ENCODE results near the gene NPDC1.
"Not testable (repeated sequence)": the region's sequence is repeated elsewhere in the genome, so short reads cannot be mapped to it uniquely, and the experiment has no call there.

NPDC1 gene

DNA sequence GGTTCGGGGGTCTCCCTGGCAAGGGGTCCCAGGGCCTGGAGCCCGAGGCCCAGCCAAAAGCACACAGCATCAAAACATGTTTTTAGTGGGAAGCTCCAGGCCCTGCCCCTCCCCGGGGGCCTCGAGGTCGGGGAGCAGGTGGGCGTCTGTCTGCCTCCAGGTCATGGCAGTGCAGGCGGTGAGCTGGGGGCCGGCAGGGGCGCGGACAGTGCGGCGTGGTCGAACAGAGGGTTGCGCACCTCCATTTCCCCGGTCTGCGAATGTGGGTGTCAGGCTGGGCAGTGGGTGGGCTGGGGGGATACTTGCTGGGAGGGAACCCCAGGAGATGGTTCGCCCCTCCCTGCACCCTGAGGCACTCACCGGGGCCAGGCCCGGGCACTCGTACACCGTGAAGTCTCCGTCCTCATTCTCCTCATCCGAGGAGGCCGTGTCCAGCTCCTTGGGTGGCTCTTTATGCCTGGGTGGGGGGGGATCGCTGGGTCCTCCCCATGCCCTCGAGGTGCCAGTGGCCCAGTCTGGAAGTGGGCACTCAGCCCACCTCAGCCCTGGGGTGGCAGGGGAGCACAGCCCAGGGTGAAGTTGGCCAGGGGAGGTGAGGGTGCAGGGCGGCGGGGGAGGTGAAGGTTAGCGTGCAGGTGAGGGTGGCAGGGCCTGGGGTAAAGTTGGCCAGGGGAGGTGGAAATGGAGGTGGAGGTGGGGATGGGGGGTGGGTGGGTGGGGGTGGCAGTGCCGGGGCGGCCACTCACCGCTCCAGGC, 6.2 kb downstream of the NPDC1 start:
- DNase-seq (ENCODE audit: low spot score) = no peak

- no peak for DNase-seq (ENCODE audit: low spot score)
Observed at GRCh38 chr9:137038916-137039315, 7.1 kb downstream of the NPDC1 start.

- DNase-seq (ENCODE audit: low spot score) = no peak
Observed at GRCh38 chr9:137037483-137037882, 8.5 kb downstream of the NPDC1 start.

- no peak for DNase-seq (ENCODE audit: low spot score)
Observed at GRCh38 chr9:137037035-137037434, 8.9 kb downstream of the NPDC1 start.

GRCh38 chr9:137035937-137036336, 10.0 kb downstream of the NPDC1 start:
- no peak for DNase-seq (ENCODE audit: low spot score)

DNA sequence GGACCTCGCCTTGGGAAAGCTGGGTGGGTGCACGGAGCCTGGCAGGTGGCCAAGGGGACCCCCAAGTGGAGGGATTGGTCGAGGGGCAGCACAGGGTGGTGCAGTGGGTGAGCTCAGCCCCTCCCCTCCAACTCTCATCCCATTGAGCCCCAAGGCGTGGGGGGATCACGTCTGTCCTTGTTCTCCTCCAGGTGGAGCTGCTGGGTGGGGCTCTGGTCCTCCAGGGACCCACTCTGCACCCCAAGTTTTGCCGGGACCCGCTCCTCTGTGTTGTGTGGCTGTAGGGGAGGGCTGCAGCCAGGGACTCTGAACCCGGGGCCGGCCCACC, 10.5 kb downstream of the NPDC1 start:
- DNase-seq (ENCODE audit: low spot score) = no peak

DNA sequence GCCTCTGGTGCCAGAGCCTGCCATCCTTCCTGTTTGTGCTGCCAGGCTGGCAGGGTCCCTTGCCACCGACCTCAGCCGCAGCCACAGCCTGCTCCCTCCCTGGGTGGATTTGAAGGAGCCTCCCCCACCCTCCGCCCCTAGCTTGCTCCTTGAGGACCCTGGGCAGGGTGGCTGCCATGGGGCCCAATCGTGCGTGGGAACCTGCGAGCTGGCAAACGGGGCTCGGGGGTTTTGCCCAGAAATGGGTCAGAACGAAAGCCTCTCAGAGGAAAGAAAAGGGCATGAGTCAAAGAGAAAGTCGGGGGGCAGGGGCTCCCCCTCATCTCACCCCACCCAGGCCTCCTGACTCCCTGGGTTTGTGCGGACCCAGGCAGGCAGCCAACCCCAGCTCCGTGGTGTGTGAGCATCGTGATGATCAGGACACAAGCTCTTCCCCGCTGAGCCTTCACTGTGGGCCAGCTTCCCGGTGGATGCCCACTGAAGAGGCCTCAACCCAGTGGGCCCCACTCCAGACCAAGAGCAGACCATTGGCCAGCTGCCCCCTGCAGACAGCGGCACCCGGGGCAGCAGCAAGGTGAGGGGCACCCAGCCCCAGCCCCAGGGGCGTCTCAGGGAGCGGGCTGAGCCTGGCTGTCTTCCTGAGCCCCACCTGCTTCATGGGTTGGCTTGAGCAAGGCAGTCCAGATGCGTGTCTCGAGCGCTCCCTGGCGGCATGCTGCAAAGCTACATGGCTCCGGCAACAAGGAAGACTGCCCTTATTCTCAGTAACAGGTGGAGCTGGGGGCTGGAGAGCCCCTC, 11.1 kb downstream of the NPDC1 start:
- peak; percentile 94 for DNase-seq (ENCODE audit: low spot score)

GRCh38 chr9:137034039-137034708, 11.8 kb downstream of the NPDC1 start:
- DNase-seq (ENCODE audit: low spot score) = no peak

DNA sequence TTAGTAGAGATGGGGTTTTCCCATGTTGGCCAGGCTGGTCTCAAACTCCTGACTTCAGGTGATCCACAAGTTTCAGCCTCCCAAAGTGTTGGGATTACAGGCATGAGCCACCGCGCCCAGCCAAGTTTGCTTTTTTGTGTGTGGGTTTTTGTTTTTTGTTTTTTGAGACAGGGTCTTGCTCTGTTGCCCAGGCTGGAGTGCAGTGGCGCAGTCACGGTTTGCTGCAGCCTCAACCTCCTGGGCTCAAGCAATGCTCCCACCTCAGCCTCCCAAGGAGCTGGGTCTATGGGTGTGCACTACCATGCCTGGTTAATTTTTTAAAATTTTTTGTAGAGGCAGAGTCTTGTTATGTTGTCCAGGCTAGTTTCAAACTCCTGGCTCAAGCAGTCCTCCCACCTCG, 12.5 kb downstream of the NPDC1 start:
- DNase-seq (ENCODE audit: low spot score) = not testable (repeated sequence)

DNA sequence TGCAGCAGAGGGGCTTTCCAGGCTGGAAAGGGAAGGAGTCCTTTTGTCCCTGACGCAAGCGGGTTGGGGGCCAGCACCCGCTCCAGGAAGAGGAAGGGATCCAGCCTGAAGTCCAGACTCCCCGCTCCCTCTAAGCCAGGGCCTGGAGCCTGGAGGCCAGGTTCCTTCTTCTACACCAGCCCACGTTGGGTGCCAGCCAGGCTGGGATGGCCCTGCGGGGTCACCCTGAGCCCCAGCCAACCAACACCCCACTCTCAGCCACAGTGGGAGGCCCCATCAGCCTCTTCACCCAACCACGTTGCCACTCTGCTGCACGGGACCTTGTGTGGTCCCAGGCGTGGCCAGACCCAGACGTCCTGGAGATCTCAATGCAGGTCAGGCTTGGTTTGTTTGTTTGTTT, 13.1 kb downstream of the NPDC1 start:
- DNase-seq (ENCODE audit: low spot score) = no peak

DNA sequence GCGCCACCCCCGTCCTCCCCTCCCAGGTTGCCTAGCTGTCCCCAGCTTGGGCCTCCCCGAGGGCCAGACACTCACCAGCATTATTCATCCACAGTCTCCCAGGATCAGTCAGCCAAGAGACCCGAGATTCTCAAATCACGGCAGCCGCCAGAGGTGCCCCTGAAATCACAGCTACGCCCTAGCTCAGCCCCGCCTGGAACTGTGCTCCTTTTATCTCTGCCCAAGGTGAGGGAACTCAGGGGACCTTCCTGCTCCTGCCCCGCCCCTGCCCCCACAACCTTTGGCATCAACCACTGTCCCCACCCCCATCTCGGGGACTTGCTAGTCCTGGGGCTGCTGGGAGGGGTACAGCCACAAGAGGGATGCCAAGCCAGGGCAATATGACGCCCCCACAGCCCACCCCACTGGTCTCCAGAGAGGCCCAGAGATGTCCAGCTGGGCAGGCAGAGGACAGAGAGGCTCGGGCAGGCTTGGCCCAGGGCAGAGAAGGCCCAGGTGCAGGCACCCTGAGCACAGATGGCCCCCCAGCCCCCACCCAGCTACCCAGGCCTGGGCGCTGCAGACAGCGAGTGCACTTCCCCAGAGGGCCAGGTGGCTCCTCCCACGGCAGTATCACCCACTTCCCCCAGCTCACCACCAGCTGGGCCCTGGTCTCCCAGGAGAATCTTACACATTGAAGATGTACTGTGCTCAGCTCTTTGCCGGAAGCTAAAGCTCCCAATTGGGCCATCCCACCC, 13.9 kb downstream of the NPDC1 start, which contains the start of gene FUT7:
TSS of gene FUT7 (minus strand) at position 185 of the 737 bp plus-strand sequence. CDS start at position 88, 97 bp downstream.
- no peak for DNase-seq (ENCODE audit: low spot score)

DNA sequence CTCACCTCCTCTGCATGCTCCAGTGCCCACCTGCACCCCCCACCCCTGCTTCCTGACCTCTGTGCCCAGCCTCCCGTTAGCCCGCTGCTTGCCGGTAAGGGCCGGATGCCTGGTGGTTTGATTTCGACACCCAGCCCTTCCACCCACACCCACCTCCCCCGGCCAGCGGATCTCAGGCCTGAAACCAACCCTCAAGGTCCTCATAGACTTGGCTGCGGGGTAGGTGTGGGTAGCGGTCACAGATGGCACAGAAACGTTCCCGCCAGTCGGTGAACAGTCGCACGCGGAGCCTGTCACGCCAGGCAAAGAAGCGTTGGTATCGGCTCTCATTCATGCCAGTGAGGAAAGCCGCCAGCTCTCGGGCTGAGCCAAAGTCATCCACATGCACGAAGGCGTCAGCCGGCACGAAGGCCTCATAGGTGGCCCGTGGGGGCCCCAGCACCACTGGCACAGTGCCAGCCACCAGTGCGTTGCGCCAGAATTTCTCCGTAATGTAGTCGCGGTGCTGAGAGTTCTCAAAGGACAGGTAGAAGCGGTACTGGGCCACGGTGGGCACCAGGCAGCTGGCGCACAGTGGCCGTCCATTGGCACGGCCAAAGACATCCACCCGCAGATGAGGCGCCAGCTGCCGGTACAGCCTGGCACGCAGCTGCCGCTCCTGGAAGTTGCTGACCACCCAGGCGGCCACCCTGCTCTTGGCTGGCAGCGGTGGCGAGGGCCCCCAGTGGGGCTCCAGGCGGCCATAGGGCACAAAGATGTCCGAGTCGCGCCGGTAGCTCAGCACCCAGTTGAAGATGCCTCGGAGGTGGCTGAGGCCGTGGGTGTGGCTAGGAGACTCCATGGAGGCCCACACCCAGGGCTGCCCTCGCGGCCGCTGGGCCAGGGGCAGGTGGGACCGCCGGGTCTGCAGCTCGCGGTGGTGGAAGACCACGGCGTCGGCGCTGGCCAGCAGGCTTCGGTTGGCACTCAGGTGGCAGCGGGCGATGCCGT, 15.1 kb downstream of the NPDC1 start:
- DNase-seq (ENCODE audit: low spot score) = peak; percentile 52

- no peak for DNase-seq (ENCODE audit: low spot score)
Observed at GRCh38 chr9:137030006-137030405, 16.0 kb downstream of the NPDC1 start.

- DNase-seq (ENCODE audit: low spot score) = peak; percentile 83
Observed at GRCh38 chr9:137029058-137029936, 16.7 kb downstream of the NPDC1 start.

GRCh38 chr9:137028263-137029057, 17.5 kb downstream of the NPDC1 start:
- DNase-seq (ENCODE audit: low spot score) = peak; percentile 48

DNA sequence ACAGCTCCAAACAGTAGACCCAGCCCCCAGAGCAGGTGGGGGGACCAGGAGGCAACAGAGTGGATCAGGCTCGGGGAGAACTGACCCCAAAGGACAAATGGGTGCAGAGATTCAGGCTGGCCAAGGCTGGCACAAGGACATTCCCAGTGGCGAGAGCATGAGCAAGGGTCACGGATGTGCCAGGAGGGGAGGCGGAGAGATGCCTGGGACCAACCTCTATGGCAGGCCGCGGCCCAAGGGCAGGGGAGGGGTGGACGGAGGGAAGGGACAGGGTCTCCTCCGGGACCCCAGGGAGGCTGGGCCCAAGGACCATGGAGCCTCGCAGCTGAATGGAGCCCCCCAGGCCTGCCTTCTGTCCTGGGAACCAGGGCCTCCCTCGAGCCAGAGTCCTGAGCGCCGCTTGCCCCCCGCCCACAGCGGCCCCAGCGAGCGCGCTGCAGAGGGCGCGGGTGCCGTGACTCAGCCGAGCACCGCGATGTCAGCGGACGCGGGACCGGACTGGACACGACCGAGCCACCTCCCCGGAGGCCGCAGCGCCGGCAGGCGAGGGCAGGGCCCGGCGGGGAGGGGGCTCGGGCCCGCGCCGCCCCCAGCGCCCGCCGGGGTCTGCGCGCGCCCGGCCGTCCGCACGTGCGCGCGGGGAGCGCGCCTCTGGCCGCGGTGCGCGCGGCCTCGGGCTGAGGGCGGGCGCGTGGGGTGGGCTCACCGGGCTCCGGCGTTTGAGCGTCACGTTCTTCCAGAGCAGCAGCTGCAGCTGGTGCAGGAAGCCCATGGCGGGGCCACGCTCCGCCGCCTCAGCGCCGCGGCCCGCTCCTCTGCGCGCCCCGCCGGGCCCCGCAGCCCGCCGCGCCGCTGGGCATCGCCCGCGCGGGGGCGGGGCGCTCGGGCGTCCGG, 18.4 kb downstream of the NPDC1 start, which contains the start of gene ABCA2:
TSS of gene ABCA2 (minus strand) at position 869 of the 894 bp plus-strand sequence. CDS start at position 772, 97 bp downstream.
- DNase-seq (ENCODE audit: low spot score) = no peak

- DNase-seq (ENCODE audit: low spot score) = no peak
Observed at GRCh38 chr9:137026828-137027227, 19.1 kb downstream of the NPDC1 start.

- DNase-seq (ENCODE audit: low spot score) = no peak
Observed at GRCh38 chr9:137026384-137026783, 19.6 kb downstream of the NPDC1 start.
